HG03565 (cell line): ENCODE results near the gene MCOLN1.

ENCODE experiments used
- ATAC-seq: cut with Tn5 transposase; IDR thresholded peaks from one replicate; pipeline ENCODE4 v1.9.1; 2021; ENCODE audit warnings: mild to moderate bottlenecking, moderate library complexity; ENCODE audit not compliant: unreplicated experiment

Gene MCOLN1

GRCh38 chr19:7540761-7541474 is 18.5 kb downstream of the MCOLN1 start:
- ATAC-seq: no peak

GRCh38 chr19:7541475-7541824 is 19.0 kb downstream of the MCOLN1 start:
- ATAC-seq: no peak

- no peak for ATAC-seq
Observed at GRCh38 chr19:7541828-7542443, 19.5 kb downstream of the MCOLN1 start.

GRCh38 chr19:7542556-7543348 is 20.3 kb downstream of the MCOLN1 start:
- ATAC-seq: no peak

GRCh38 chr19:7544626-7545025 is 22.2 kb downstream of the MCOLN1 start:
- ATAC-seq: no peak

- ATAC-seq: no peak
Observed at GRCh38 chr19:7545300-7545699, 22.9 kb downstream of the MCOLN1 start.

GRCh38 chr19:7545904-7546303 is 23.5 kb downstream of the MCOLN1 start:
- ATAC-seq: no peak

GRCh38 chr19:7547159-7547558 is 24.7 kb downstream of the MCOLN1 start:
- ATAC-seq: no peak

GRCh38 chr19:7549429-7550148 is 27.2 kb downstream of the MCOLN1 start:
- ATAC-seq: no peak

- no peak for ATAC-seq
Observed at GRCh38 chr19:7550169-7550770, 27.8 kb downstream of the MCOLN1 start.

- ATAC-seq: no peak
Observed at GRCh38 chr19:7550987-7551761, 28.8 kb downstream of the MCOLN1 start.

GRCh38 chr19:7552781-7553180 is 30.4 kb downstream of the MCOLN1 start:
- no peak for ATAC-seq

- ATAC-seq: no peak
Observed at GRCh38 chr19:7554565-7554964, 32.1 kb downstream of the MCOLN1 start.

GRCh38 chr19:7554990-7555864 is 32.8 kb downstream of the MCOLN1 start:
- no peak for ATAC-seq

GRCh38 chr19:7556696-7557315 is 34.4 kb downstream of the MCOLN1 start:
- ATAC-seq: no peak

- no peak for ATAC-seq
Observed at GRCh38 chr19:7558667-7559066, 36.2 kb downstream of the MCOLN1 start.

GRCh38 chr19:7559102-7559501 is 36.7 kb downstream of the MCOLN1 start:
- ATAC-seq: no peak

- no peak for ATAC-seq
Observed at GRCh38 chr19:7560255-7560654, 37.8 kb downstream of the MCOLN1 start.

GRCh38 chr19:7561325-7561724 is 38.9 kb downstream of the MCOLN1 start:
- no peak for ATAC-seq
